HepG2 (cell line): ENCODE measurements around the gene SPOPL. TPM values are rescaled to one million over a fixed set of nuclear protein-coding genes. Genes with fewer than 3 reads are reported as not detected.

ENCODE experiments used
- ATAC-seq: fragments of 200-7000 bp; cut with Tn5 transposase; 3 replicates; pipeline ENCODE4 v1.9.1; 2020; ENCODE audit warnings: mild to moderate bottlenecking, moderate library complexity
- BruUV-seq: library from RNA; stranded (reverse); fragments of 400-500 nt; replicated peaks from 2 replicates; lab custom pipeline; 2021; lab: Mats Ljungman, UMichigan
- CTCF ChIA-PET: fragments of 300-600 bp; formaldehyde crosslinking; extraction: SDS; loops from one replicate; lab custom pipeline; 2021; ENCODE audit warnings: low total read pairs, inconsistent platforms, low intra/inter-chr PET ratio; lab: Yijun Ruan, JAX
- POLR2A ChIA-PET: fragments of 350-600 bp; sonication (Branson Sonifier 250); formaldehyde crosslinking; loops from one replicate; lab custom pipeline; 2020; ENCODE audit warnings: antibody characterized with exemption, inconsistent platforms; lab: Yijun Ruan, JAX
- DNase-seq: peaks from one replicate; pipeline ENCODE4 v3.0.0-alpha.2; 2015; ENCODE audit warnings: low spot score
- FAIRE-seq: peaks from 3 replicates; lab custom pipeline; 2011; peaks lifted over from hg19 to GRCh38; lab: Jason Lieb, UNC
- H2AFZ ChIP-seq: one replicate; pipeline ENCODE4 v1.6.1; 2011; ENCODE audit warnings: low read length, inconsistent platforms
- H3K27ac ChIP-seq: fragments of 300-600 bp; 3 replicates; pipeline ENCODE4 v1.8.0; 2011; ENCODE audit warnings: mixed run types, mild to moderate bottlenecking, mixed read lengths, low read length, inconsistent platforms; ENCODE audit not compliant: insufficient read depth; ENCODE audit errors: extremely low read length
- H3K27me3 ChIP-seq, 2 experiments: fragments of 200-600 bp in 1 of 2; 2 replicates in 1 of 2; 3 replicates in 1 of 2; pipeline versions ENCODE4 v1.6.0 to v1.8.0; 2011; ENCODE audit warnings: low read length in 2 of 2, mild to moderate bottlenecking in 2 of 2, moderate library complexity in 2 of 2, inconsistent platforms in 1 of 2; ENCODE audit not compliant: insufficient read depth in 2 of 2, control insufficient read depth in 1 of 2
- H3K36me3 ChIP-seq, 2 experiments: fragments of 200-600 bp in 1 of 2; replicated peaks in 1 of 2; 2 replicates in 1 of 2; 3 replicates in 1 of 2; pipeline versions ENCODE4 v1.5.1 to v1.8.0; 2011; ENCODE audit warnings: low read length in 2 of 2, inconsistent platforms in 1 of 2; ENCODE audit not compliant: insufficient read depth in 2 of 2, control insufficient read depth in 1 of 2
- H3K4me1 ChIP-seq: 2 replicates; pipeline ENCODE4 v1.5.1; 2012; ENCODE audit warnings: low read length, inconsistent platforms; ENCODE audit not compliant: insufficient read depth
- H3K4me2 ChIP-seq: 2 replicates; pipeline ENCODE4 v1.6.0; 2011; ENCODE audit warnings: low read depth, low read length, inconsistent platforms
- H3K4me3 ChIP-seq, 3 experiments: fragments of 200-600 bp in 1 of 3; sonication (generic), shearing (Covaris generic) in 1 of 3; replicated peaks in 1 of 3; 2 replicates each; pipeline ENCODE4 v1.5.1; 2011 to 2016; ENCODE audit warnings: low read length in 3 of 3, inconsistent platforms in 2 of 3, low read depth in 2 of 3, mild to moderate bottlenecking in 2 of 3, control low read depth in 1 of 3, mixed read lengths in 1 of 3; ENCODE audit not compliant: insufficient read depth in 1 of 3
- H3K79me2 ChIP-seq: one replicate; pipeline ENCODE4 v1.6.1; 2011; ENCODE audit warnings: low read length, inconsistent platforms; ENCODE audit not compliant: insufficient read depth
- H3K9ac ChIP-seq: 2 replicates; pipeline ENCODE4 v1.6.0; 2011; ENCODE audit warnings: mild to moderate bottlenecking, low read depth, low read length, inconsistent platforms; ENCODE audit not compliant: insufficient read depth
- H3K9me3 ChIP-seq: 2 replicates; pipeline ENCODE4 v1.5.1; 2012; ENCODE audit warnings: mild to moderate bottlenecking, low read length
- H4K20me1 ChIP-seq: 2 replicates; pipeline ENCODE4 v1.6.0; 2011; ENCODE audit warnings: inconsistent platforms, mild to moderate bottlenecking, low read length, moderate library complexity; ENCODE audit not compliant: insufficient read depth
- ATF7 ChIP-seq, 2 experiments: fragments of 450-650 bp in 1 of 2; sonication (generic) in 1 of 2; formaldehyde crosslinking in 1 of 2; IDR thresholded peaks; 2 replicates each; pipeline versions ENCODE4 v1.4.0 to v1.6.1; 2016 to 2020; ENCODE audit warnings: antibody characterized with exemption in 1 of 2, mild to moderate bottlenecking in 1 of 2, missing genetic modification reagents in 1 of 2
- CC2D1A ChIP-seq: sonication (generic); formaldehyde crosslinking; IDR thresholded peaks from 2 replicates; pipeline ENCODE4 v1.8.1; 2023; ENCODE audit warnings: mild to moderate bottlenecking, missing genetic modification reagents
- CREB1 ChIP-seq, 2 experiments: fragments of 450-650 bp in 1 of 2; IDR thresholded peaks; 2 replicates each; pipeline ENCODE4 v1.6.1; 2016 to 2017; ENCODE audit warnings: control low read depth in 1 of 2, mild to moderate bottlenecking in 1 of 2, missing compliant biosample characterization in 1 of 2, missing genetic modification characterization in 1 of 2
- GTF3A ChIP-seq: sonication (generic); formaldehyde crosslinking; conservative IDR thresholded peaks from 2 replicates; pipeline ENCODE4 v1.4.0; 2020; ENCODE audit warnings: mild to moderate bottlenecking, missing genetic modification reagents
- HNRNPUL1 ChIP-seq: fragments of 200-400 bp; formaldehyde crosslinking; IDR thresholded peaks from 2 replicates; pipeline ENCODE4 v1.6.1; 2017; ENCODE audit warnings: low read depth, mild to moderate bottlenecking, low read length, moderate library complexity
- JARID2 ChIP-seq: sonication (generic); formaldehyde crosslinking; IDR thresholded peaks from 2 replicates; pipeline ENCODE4 v1.8.1; 2023; ENCODE audit warnings: missing genetic modification reagents, inconsistent platforms; ENCODE audit not compliant: insufficient replicate concordance
- SRF ChIP-seq: IDR thresholded peaks from 2 replicates; pipeline ENCODE4 v1.6.1; 2011; ENCODE audit warnings: mild to moderate bottlenecking, low read depth, low read length, moderate library complexity
- ZNF230 ChIP-seq: sonication (generic); formaldehyde crosslinking; IDR thresholded peaks from 2 replicates; pipeline ENCODE4 v1.4.0; 2020; ENCODE audit warnings: mild to moderate bottlenecking, missing genetic modification reagents
- WGBS: methylation state at CpG from one replicate; pipeline ENCODE4 v1.1.6; 2017; ENCODE audit warnings: low lambda C conversion rate; 5-methylcytosine and 5-hydroxymethylcytosine counted together
- in situ Hi-C: cut with HindIII; loops from 2 replicates; pipeline ENCODE4 v1.10.0; 2017; ENCODE audit warnings: low pct_unique_long_range_greater_than_20kb; ENCODE audit not compliant: extremely low pct_ligation_motif_present
- intact Hi-C: fragments of 100-400 bp; cut with micrococcal nuclease; formaldehyde crosslinking; loops from one replicate; pipeline ENCODE4 v1.10.0; 2022; ENCODE audit not compliant: unreplicated experiment
- polyA plus RNA-seq, 8 experiments: library from polyadenylated mRNA; depleted of rRNA in 3 of 8; stranded (reverse) in 7 of 8; unstranded in 1 of 8; fragments of >200 nt; fragmentation: Illumina TruSeq in 4 of 8; extraction: Trizol in 4 of 8; gene quantifications; 2 replicates each; pipeline versions ENCODE4 v1.2.1 to v1.2.3, GENCODE V29; 2011 to 2016; ENCODE audit warnings: low read depth in 4 of 8, missing spikeins in 1 of 8, mixed read lengths in 1 of 8; ENCODE audit not compliant: insufficient read depth in 1 of 8
- total RNA-seq, 5 experiments: library from RNA; depleted of rRNA; stranded (reverse); fragments of >200 nt; fragmentation: Illumina TruSeq; extraction: Trizol; gene quantifications; 2 replicates each; pipeline ENCODE4 v1.2.3, GENCODE V29; 2016; ENCODE audit warnings: low read depth in 1 of 5
- TF ChIP-seq, protein P1 (sequence below): sonication (generic); formaldehyde crosslinking; IDR thresholded peaks from 2 replicates; pipeline ENCODE4 v1.8.0; 2022; ENCODE audit warnings: mild to moderate bottlenecking, missing genetic modification reagents, borderline replicate concordance
- TF ChIP-seq, protein P2 (sequence below): sonication (generic); formaldehyde crosslinking; IDR thresholded peaks from 2 replicates; pipeline ENCODE4 v1.8.1; 2023; ENCODE audit warnings: mild to moderate bottlenecking, moderate library complexity, missing genetic modification reagents
- TF ChIP-seq, protein P3 (sequence below): sonication (generic); IDR thresholded peaks from 2 replicates; pipeline ENCODE4 v1.6.1; 2016; ENCODE audit warnings: low read depth, borderline replicate concordance

SPOPL gene
- total and polyA plus RNA-seq, 2 of the 13 experiments (the other 11 are each of a cell fraction or from before 2014, with no cell fraction given) = 12.6 to 51.6 TPM

DNA sequence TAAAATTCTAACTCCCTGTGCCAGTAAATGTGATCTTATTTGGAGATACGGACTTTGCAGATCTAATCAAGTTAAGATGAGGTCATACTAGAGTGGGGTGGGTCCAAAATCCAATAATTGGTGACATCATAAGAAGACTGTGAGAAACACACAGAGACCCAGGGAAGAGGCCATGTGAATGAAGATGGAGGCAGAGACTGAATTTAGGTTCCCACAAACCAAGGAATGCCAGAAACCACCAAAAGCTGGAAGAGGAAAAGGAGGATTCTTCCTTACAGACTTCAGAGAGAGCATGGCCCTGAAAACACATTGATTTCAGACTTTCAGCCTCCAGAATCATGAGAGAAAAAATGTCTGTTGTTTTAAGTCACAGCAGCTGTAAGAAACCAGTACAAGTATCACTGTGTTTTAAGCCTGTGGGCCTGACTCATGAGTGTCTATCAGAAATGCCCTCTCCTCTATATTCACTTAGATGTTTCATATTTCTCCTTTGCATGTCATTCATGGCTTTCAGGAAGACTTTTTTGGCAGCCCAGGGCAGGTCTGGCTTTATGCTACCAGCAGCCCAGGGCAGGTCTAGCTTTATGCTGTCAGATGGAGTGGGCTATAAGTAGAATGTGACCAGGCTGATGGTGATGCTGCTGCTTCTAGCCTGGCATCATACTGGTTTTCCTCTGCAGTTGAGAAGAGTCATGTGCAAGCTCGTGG, 100.0 kb downstream of the SPOPL start:
- no peak for DNase-seq
- Histone ChIP-seq H3K9me3 (no peaks in the 10 kb centered on the region), H3K79me2 (no peaks in the 10 kb centered on the region), H2AFZ (no peak overlapping the region), H3K4me2 (no peak overlapping the region), H3K27ac (no peak overlapping the region)
- 98% methylated on average over 2 of the region's 2 CpGs for WGBS
- intact Hi-C loops = no loop called here
- TF ChIP-seq ATF7 (IDR thresholded peaks at IDR 0.05) (peak; percentile 97), ATF7 (CRISPR knock-in tag; IDR thresholded peaks at IDR 0.05) (no peak), CC2D1A (no peak), SRF (no peak), CREB1 (IDR thresholded peaks at IDR 0.05) (peak; percentile 72), CREB1 (CRISPR knock-in tag; IDR thresholded peaks at IDR 0.05) (no peak), GTF3A (CRISPR knock-in tag) (no peak), JARID2 (no peak), HNRNPUL1 (no peak), ZNF230 (no peak)
- TF ChIP-seq, protein P1, sequence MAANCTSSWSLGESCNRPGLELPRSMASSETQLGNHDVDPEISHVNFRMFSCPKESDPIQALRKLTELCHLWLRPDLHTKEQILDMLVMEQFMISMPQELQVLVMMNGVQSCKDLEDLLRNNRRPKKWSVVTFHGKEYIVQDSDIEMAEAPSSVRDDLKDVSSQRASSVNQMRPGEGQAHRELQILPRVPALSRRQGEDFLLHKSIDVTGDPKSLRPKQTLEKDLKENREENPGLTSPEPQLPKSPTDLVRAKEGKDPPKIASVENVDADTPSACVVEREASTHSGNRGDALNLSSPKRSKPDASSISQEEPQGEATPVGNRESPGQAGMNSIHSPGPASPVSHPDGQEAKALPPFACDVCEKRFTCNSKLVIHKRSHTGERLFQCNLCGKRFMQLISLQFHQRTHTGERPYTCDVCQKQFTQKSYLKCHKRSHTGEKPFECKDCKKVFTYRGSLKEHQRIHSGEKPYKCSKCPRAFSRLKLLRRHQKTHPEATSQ (CRISPR knock-in tag) = no peak
- TF ChIP-seq, protein P2, sequence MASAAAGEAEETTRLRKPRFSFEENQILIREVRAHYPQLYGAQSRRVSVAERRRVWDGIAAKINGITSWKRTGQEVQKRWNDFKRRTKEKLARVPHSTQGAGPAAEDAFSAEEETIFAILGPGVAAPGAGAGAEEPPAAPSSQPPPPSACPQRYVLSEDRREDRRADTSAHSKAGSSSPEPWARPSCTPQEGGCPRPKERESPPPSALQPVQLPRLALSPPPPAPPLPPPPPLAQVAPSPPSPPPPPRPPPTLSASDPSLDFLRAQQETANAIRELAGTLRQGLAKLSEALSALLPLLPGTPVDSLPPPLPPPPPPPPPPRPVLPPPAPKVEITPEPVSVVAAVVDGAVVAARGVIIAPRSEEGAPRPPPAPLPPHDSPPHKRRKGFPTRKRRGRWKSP (CRISPR knock-in tag) = no peak
- TF ChIP-seq, protein P3, sequence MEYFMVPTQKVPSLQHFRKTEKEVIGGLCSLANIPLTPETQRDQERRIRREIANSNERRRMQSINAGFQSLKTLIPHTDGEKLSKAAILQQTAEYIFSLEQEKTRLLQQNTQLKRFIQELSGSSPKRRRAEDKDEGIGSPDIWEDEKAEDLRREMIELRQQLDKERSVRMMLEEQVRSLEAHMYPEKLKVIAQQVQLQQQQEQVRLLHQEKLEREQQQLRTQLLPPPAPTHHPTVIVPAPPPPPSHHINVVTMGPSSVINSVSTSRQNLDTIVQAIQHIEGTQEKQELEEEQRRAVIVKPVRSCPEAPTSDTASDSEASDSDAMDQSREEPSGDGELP = no peak
- TF ChIP-seq, all 625 proteins: peak for 2
- in situ Hi-C loops = no loop called here
- Histone ChIP-seq H3K4me1 (no peaks in the 10 kb centered on the region), H3K36me3 (no peaks in the 10 kb centered on the region), H3K9ac (no peak overlapping the region), H4K20me1 (no peaks in the 10 kb centered on the region), H3K4me3 (no peak overlapping the region), H3K27me3 (no peaks in the 10 kb centered on the region)
- CTCF ChIA-PET = no interaction called here
- FAIRE-seq (no peak), ATAC-seq (peak; percentile 48)
- BruUV-seq = no TSS peak
- POLR2A ChIA-PET = no interaction called here
